ENCODE measurements around the gene NFKB1. TPM values are rescaled to one million over a fixed set of nuclear protein-coding genes. Genes with fewer than 3 reads are reported as not detected.
"Not testable (repeated sequence)": the region's sequence is repeated elsewhere in the genome, so short reads cannot be mapped to it uniquely, and the experiment has no call there.

NFKB1 gene
- total RNA-seq, 1 donor from 2014 or later = 55.5 TPM

DNA sequence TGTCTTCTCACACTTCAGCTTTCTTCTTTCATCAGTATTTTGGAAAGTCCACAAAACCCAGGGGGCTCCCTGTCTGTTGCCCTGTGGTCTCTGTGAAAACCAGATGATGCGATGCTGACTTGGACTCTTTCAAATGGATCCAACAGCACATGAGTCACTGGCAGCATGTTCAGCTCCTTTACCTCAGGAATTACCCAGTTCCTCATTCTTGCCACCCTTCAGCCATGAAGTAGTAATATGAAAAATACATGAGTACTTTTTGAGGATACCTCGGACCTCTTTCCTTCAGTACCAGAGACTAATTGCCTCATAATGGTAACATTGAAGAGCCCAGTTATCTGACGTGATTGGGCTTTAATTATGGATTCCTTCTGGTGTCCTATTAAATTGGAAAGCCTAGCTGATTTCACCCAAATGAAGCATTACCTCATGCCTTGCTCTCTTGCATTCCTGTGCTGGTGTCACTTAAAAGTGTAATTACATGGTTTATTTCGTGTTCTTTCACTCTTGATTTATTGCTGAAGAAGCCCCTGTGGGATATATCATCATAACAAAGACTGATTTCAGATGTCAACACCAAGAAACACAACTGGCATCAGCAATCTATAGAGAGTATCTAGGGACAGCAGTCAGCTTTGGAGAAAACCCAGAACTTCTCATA, 63.4 kb downstream of the NFKB1 start:
- no peak for DNase-seq (ENCODE audit: low spot score)

DNA sequence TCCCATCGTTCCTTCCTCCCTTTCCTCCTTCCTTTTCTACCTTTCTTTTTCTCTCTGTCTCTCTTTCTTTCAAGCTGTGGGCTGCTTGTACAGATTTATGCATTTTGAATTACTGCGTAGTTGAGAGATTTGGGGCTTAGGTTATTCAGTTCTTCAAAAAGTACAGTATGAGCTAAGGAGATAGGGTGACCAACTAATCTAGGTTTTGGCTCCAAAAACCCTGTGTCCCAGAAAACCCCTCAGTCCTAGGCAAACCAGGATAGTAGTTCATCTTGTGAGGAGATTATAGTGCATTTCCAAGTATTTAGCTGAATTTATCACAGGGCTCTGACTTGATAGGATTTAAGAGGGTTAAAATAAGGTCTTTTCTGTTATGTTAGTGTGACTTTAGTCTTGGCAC, 64.5 kb downstream of the NFKB1 start:
- no peak for DNase-seq (ENCODE audit: low spot score)

DNA sequence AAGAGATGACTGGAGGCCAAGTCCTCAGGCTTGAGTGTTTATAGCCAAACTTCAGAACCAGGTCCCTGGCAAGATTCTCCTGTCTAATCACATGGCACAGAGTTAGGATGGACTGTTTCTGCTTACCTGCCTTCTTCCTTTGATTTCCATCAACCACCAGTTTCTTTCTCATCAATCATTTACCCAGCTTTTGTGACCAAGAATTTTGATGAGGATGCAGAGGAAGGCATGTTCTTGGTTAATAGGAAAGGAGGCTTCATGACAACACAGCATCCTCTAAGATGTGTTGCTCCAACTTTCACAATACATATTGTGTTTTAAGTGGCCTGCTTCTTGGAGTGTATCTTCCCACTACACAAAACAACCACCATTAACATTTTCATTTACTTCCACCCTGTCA, 65.3 kb downstream of the NFKB1 start:
- DNase-seq (ENCODE audit: low spot score) = no peak

DNA sequence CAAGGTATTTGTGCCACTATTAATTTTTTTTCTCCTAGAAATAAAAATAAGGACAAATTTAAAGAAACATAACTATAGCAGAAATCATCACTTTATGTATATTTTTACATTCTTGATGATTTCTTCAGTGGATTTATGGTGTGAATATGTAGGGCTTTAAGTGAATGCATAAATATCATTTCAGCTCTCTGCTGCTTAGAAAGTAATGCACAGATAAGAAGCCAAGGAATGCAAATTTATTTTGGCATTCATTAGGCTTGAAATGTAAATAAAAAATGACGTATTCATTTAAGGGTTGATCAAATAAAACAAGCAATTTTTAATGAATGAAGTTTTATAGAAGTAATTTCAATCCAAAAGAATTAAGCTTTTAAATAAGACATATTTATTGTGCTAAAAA, 66.3 kb downstream of the NFKB1 start:
- no peak for DNase-seq (ENCODE audit: low spot score)

DNA sequence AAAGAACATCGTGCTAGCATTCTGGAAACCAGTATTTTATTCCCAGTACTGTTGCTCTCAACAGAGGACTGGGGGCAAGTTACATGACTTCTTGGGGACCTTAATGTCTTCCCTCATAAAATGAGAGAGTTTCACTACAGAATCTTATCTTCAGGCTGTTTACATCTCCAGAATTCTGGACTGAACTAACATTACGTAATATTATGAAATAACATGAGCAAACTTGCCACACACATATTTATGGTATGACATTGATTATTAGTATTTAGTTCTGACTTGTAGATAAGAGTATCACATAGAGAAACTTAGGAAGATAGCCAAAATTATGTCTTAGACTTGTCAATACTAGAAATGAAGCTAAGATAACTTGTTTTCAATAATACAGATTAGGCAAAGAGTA, 68.0 kb downstream of the NFKB1 start:
- DNase-seq (ENCODE audit: low spot score) = no peak

DNA sequence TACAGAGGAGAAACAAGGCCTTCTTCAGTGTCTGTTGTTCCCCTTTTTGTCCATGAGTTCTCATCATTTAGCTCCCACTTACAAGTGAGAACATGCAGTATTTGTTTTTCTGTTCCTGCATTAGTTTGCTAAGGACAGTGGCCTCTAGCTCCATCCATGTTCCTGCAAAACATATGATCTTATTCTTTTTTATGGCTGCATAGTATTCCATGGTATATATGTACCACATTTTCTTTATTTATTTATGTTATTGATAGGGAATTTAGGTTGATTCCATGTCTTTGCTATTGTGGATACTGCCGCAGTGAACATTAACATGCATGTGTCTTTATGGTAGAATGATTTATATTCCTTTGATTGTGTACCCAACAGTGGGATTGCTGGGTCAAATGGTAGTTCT, 69.1 kb downstream of the NFKB1 start:
- not testable (repeated sequence) for DNase-seq (ENCODE audit: low spot score)

DNA sequence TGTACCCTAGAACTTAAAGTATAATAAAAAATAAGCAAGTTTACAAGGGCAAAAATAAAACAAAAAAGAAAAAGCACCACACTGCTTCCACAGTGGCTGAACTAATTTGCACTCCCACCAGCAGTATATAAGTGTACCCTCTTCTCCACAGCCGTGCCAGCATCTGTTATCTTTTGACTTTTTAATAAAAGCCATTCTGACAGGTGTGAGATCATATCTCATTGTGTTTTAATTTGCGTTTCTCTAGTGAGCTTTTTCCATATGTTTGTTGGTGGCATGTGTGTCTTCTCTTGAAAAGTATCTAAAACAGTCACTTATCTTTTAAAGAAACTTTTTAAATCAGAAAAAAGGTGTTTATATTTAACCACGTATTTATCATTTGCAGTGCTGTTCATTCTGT, 71.3 kb downstream of the NFKB1 start:
- no peak for DNase-seq (ENCODE audit: low spot score)

DNA sequence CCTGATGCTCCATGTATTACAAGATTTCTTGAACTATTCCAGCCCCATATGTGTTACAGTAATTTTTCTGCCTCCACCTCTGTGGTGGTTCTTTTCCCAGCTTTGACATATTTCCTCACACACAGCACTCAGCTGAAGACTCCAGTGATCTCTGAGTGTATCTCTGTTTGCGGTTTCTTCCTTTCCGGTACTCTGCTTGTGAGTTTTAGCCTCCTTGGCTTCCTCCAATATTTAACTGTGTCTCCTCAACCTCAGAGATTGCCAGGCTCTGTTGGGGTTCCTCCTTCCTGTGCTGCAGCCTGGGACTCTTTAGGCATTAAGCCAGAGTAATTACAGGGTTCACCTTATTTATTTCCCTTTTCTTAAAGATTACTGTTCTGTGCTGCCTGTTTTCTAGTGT, 73.2 kb downstream of the NFKB1 start:
- no peak for DNase-seq (ENCODE audit: low spot score)

DNA sequence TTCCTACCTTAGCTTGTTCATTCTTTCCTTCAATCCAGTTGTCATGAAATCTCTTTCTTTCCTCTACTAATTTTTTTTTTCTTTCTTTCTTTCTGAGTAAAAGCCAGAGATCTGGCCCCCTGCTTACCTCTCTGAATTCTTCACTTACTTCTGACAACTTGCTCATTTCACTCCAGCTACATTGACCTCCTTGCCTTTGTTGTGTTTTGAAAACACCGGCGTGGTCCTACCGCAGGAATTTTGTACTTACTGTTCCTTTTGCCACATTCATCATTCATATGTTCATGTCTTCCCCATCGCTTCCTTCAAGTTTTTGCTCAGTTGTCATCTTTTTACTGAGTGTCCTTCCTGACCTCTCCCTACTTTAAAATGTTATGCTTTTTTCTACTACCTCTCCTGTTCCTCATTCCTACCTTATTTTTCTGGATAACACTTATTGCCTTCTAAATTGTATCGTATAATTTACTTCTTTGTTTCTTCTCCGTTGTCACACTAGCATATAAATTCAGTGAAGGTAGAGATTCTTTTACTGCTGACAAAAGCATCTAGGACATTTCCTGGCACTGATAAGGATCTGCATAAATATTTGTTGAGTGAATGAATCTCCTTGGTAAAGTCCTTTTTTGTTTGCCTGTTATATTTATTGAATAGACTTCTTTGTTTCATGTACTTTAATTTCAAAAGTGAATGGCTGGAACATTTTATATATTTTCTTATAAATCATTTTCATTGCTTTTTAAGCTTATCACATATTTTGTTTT, 74.4 kb downstream of the NFKB1 start:
- DNase-seq (ENCODE audit: low spot score) = no peak

DNA sequence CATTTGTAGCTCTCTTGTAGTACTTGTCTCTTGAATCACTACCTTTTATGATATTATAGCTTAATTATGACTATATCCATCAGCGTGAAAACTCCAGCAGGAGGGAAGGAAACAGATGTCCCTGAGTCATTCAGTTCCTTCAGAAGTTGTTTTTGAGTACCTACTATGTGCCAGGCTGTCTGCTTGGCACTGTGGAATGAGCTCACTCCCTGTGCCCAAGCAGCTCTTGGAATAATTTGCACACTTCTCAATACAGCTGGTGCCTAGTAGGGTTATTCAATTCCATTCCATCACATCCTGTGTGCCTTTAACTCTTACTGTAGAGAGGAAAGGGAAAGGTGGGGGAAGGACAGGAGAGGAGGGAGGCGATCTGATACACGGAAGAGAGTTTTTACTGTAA, 77.1 kb downstream of the NFKB1 start:
- DNase-seq (ENCODE audit: low spot score) = no peak

DNA sequence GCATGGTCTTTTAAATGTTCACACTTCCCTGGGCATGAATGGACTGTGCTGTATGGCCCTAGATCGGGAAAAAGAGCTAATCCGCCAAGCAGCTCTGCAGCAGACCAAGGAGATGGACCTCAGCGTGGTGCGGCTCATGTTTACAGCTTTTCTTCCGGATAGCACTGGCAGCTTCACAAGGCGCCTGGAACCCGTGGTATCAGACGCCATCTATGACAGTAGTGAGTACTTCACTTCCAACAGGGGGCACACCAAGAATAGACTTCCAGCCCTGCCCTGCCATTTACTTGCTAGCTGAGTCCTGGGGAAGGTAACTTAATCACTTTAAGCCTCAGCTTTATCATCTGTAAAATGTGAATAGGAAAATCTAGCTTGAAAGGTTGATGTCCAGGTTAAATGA, 77.7 kb downstream of the NFKB1 start:
- DNase-seq (ENCODE audit: low spot score) = no peak

DNA sequence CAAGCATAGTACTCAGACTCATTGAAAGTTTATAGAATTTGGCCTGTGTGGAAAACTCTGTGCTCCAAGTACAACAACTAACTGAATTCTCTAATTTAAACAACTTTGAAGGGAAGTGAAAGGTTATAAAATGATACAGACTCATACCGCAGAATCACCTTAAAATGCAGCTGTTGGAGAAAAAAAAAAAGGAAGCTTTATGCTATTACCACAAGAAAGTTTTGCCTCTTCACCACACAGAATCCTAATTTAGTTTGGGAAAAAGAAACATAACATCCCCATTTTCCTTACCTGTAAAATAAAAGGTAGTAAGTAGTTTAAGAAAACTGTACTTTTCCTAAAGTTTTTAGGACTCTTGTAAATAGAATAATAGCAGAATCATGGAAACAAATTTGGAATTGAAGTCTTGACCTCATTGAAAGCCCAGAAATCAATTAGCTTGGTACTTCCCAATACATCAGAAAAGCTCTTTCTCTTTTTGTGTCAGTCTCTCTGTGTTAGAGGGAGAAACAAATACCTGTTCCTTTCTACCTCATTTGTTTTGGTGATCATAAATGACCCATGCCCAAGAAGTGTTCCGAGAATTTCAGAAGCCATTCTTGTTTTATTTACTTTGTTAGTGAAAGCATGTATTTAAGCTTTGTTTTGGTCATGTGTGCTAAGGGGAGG, 78.8 kb downstream of the NFKB1 start:
- DNase-seq (ENCODE audit: low spot score) = no peak

DNA sequence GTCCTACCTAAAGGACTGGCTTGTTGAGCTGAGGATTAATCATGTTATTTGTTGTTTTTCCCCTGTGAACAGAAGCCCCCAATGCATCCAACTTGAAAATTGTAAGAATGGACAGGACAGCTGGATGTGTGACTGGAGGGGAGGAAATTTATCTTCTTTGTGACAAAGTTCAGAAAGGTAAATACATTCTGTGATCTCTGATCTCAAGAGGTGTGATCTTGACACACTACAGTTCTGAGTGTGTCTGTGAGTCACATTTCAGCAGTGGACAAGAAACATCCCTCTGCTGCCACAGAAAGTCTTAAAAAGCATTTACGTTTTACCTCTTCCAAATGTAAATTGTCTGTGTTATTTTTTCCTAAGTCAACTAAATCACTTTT, 79.3 kb downstream of the NFKB1 start:
- no peak for DNase-seq (ENCODE audit: low spot score)

DNA sequence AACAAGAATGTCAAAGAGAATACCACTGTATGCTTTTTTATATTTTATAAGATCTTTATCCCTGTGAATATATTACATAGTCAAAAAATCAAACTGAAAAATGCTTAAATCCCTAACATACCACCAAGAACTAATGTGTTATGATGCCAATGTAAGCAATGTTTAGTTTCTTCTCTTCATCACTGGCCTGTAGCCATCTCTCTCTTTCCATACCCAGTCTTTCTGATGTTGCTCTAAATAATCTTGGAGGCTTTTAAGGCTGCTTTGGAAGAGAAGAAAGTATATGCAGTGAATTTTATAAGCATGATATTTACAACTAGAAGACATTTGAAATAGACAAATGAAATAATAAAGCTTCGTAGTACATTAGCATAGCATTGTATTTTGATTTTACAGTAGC, 82.9 kb downstream of the NFKB1 start:
- DNase-seq (ENCODE audit: low spot score) = no peak

DNA sequence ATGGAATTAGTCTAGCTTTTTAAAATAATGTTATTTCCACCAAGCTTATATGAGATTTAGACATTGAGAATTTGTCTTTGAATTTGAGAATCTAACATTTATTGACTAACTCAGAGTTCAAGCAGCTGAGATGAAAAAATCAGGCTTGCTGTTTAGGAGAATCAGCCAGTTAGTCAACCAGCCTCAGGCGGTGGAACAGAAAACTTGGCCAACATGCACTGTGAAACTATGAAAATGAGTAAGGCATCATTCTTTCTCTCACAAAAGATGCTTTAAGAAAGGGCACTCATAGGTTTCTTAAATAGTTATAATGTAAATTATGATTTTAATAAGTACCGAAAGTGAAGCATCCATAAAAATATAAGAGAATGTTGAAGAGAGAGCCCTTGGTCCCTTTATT, 84.2 kb downstream of the NFKB1 start:
- DNase-seq (ENCODE audit: low spot score) = no peak

DNA sequence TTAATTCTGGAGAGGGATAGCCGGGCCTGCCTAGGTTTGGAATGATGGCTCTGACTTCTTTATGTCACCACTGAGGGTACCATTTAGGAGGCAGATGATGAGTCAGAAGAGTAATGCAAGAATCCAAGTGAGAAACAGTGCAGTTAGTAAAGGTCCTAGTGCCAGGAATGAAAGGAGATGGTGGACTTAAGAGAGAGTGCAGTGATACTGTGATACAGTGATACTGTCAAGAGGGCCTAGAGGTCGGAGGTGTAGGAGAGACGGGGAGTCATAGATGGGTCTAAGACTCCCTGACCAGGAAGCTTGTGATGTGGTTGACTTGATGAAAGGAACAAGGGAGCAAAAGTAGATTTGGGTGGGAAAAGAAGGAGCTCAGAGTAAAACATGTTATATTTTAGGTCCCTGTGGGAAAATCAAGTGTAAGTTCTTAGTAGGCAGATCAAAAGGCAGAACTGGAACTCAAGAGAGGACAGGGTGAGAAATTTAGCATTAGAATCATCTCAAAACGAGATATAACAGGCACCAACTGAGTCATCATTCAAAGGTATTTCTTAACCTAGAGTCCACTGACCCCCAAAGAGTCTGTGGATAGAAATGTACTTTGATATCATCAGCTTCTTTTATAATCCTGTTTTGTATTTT, 85.0 kb downstream of the NFKB1 start:
- no peak for DNase-seq (ENCODE audit: low spot score)

DNA sequence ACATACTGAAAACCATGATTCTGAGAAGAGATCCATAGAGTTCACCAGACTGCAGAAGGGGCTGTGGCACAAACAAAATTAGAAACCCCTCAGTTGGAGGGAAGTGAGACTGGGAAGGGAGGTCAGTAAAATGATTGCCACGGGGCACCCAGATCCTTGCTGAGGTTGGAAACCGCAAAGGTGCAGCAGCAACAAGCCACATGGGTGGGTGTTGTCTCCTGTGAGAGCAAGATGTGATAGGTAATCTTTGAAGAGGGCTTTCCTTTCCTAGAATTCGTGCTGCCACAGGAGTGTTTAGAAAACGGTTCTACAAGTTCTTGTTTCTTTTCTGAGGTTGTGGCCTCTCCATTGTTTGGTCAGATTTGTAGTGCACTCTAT, 85.5 kb downstream of the NFKB1 start:
- DNase-seq (ENCODE audit: low spot score) = no peak

DNA sequence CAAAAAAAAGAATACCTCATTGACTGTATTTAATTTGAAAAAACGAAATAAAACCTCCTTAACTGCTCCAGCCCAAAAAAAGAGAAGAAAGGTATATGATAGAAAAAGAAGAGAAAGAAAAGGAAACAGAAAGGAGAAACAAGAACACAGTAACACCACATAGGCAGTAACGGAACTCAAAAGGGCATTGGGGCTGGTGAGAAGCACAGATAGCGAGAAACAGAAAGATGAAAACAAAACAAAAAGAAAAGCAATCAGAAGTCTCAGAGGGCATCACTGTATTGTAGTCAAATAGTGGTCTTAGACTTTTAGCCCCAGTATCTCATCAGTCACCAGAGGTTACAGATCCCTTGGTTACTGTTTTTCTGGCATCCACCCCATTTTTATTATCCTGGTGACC, 88.6 kb downstream of the NFKB1 start:
- DNase-seq (ENCODE audit: low spot score) = no peak

DNA sequence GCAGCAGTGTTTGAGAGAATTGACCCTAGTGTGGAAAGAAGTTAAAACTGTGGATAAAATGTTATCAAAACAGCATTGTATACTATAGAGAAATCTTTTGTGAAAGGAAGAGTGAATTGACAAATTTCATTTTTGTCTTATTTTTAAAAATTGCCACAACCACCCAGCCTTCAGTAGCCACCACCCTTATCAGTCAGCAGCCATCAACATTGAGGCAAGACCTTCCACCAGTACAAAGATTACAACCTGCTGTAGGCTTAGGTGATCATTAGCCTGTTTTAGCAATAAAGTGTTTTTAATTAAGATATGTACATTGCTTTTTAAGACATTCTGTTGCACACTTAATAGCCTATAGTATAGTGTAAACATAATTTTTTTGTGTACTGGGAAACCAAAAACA, 91.1 kb downstream of the NFKB1 start:
- DNase-seq (ENCODE audit: low spot score) = no peak

DNA sequence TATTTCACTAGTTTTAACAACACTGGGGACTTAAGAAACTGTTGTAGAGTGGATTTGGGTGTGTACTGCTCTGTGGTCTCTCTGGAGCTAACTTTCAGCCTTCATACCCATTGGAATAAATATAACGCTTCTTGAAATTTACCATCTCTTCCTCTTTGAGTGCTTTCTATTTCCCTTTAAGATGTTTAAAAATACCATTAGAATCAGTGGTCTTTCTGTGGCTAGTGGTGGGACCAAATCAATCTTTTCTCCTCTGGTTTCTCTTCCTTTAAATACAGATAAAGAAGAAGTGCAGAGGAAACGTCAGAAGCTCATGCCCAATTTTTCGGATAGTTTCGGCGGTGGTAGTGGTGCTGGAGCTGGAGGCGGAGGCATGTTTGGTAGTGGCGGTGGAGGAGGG, 92.0 kb downstream of the NFKB1 start:
- DNase-seq (ENCODE audit: low spot score) = no peak

DNA sequence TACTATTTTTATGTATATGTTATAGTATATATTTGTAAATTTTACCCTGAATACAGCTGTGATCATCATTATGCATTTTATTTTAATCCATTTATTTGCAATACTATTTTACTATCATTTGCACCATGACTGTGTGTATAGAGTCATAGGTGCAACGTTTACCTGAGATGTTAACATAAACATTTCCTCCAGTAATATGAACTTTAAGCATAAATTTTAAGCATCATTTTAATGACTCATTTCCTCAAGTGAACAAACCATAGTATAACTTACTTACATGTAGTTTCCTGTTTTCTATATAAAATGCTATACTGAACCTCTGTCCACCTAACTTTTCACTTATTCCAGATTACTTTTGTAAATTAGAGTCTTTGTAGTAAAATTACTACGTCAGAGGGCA, 92.8 kb downstream of the NFKB1 start:
- DNase-seq (ENCODE audit: low spot score) = no peak

DNA sequence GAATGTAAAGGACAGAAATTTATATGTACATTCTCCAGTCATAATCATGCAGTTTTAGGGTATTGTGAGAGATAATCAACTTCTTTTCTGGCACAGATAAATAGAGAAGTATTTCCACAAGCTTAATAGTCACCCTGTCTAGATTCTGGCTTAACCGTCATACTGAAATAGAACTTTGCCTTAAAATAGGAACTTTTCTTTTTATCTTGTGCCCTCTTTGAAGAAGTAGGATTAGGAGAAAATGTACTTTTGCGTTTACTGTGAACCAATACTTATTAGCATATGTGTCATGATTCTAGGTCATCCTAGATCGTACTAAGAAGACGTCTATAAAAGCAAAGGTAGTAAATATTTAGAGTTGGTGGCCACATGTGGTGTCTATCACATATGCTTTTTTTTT, 95.4 kb downstream of the NFKB1 start:
- no peak for DNase-seq (ENCODE audit: low spot score)
